Measurements from ENCODE around the gene SLC12A7.

The SLC12A7 gene

GRCh38 chr5:1058083-1058945 lies 53.5 kb downstream of the SLC12A7 start:
- no peak for DNase-seq
- Histone ChIP-seq H3K27me3 (replicated peaks) (no peaks in the 10 kb centered on the region), H3K36me3 (replicated peaks) (no peaks in the 10 kb centered on the region), H3K27ac (no peak overlapping the region), H3K4me3 (ENCODE audit: low read depth, low read length) (no peak overlapping the region)
- no peak for TF ChIP-seq CTCF (IDR thresholded peaks at IDR 0.05; ENCODE audit: low read depth, low read length, missing control alignments)
- in situ Hi-C loops (cut with HindIII; ENCODE audit: low pct_ligation_motif_present, low sequenced_read_pairs) = no loop called here

GRCh38 chr5:1057485-1058082 lies 54.3 kb downstream of the SLC12A7 start:
- in situ Hi-C loops (cut with HindIII; ENCODE audit: low pct_ligation_motif_present, low sequenced_read_pairs) = no loop called here
- DNase-seq = no peak
- no peaks in the 10 kb centered on the region for H3K27me3 ChIP-seq (replicated peaks)
- no peak for TF ChIP-seq CTCF (IDR thresholded peaks at IDR 0.05; ENCODE audit: low read depth, low read length, missing control alignments)
- H3K27ac ChIP-seq = no peak overlapping the region
- H3K36me3 ChIP-seq (replicated peaks) = no peaks in the 10 kb centered on the region
- no peak overlapping the region for H3K4me3 ChIP-seq (ENCODE audit: low read depth, low read length)

GRCh38 chr5:1056611-1057484 lies 55.0 kb downstream of the SLC12A7 start:
- no peak for DNase-seq
- no peak for TF ChIP-seq CTCF (IDR thresholded peaks at IDR 0.05; ENCODE audit: low read depth, low read length, missing control alignments)
- H3K36me3 ChIP-seq (replicated peaks) = no peaks in the 10 kb centered on the region
- H3K4me3 ChIP-seq (ENCODE audit: low read depth, low read length) = no peak overlapping the region
- no peaks in the 10 kb centered on the region for H3K27me3 ChIP-seq (replicated peaks)
- H3K27ac ChIP-seq = no peak overlapping the region
- in situ Hi-C loops (cut with HindIII; ENCODE audit: low pct_ligation_motif_present, low sequenced_read_pairs) = no loop called here

GRCh38 chr5:1055896-1056610 lies 55.8 kb downstream of the SLC12A7 start:
- in situ Hi-C loops (cut with HindIII; ENCODE audit: low pct_ligation_motif_present, low sequenced_read_pairs) = no loop called here
- H3K36me3 ChIP-seq (replicated peaks) = no peaks in the 10 kb centered on the region
- no peaks in the 10 kb centered on the region for H3K27me3 ChIP-seq (replicated peaks)
- TF ChIP-seq CTCF (IDR thresholded peaks at IDR 0.05; ENCODE audit: low read depth, low read length, missing control alignments) = no peak
- DNase-seq = no peak
- no peak overlapping the region for H3K27ac ChIP-seq
- H3K4me3 ChIP-seq (ENCODE audit: low read depth, low read length) = no peak overlapping the region

Data from brain microvascular endothelial cell (primary cell).